HPDE6-E6E7 (cell line): ENCODE measurements around the gene ZMYND8.
"Not testable (repeated sequence)": the region's sequence is repeated elsewhere in the genome, so short reads cannot be mapped to it uniquely, and the experiment has no call there.

Experiments used
- DNase-seq: peaks from one replicate; pipeline ENCODE4 v3.0.0; 2011; ENCODE audit warnings: missing footprints; ENCODE audit errors: extremely low spot score

Gene ZMYND8

DNA sequence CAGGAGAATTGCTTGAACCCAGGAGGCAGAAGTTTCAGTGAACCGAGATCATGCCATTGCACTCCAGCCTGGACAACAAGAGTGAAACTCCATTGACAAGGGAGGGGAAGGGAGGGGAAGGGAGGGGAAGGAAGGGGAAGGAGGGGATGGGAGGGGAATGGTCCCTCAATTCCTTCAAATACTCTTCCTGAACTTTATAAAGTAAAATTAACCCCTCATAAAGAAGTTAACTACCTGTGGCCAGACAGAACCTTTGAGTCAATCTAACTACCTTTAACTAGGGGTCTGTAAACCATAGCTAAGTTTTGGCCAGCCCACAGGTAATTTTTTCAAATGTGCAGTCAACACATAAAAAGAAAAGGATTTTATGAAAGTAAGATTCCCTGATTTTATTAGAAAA is 131.0 kb downstream of the ZMYND8 start:
- DNase-seq, result no peak

DNA sequence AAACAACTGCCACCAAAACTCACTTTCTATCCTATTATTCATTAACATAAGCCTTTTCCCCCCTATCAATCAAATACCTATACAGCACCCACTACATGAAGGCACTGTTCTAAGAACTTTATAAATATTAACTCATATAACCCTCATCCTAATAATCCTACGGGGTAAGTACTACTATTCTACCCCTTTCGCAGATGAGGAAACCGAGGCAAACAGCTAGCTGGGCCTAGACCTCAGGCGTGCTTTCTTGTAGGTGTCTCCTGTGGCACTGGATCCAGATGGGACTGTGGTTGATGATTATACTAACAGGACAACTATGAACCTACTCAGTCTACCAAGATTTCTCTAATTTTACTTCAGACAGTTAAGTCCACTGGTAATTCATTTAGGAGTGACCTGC is 131.6 kb downstream of the ZMYND8 start:
- no peak for DNase-seq

DNA sequence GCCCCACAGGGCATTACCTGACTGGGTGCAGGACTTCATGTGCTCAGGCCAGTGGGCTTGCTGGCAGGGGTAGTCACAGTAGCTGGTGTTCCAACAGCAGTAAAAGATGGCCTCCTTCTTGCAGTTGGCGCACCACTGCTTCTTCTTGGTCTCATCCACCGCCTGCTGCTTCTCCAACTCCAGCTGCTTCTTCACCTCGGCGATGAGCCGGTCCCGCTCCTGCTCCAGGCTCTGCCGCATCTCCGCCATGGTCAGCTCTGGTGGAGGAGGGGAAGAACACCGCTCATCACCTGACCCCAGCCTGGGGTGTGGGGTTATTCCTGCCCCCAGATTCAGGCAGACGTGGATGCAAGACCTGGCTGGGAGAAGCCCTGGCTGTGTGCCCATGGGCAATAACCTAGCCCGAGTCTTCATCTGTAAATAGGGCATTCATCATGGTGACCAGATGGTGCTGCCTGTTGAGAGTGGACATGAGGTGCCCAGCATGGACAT is 132.2 kb downstream of the ZMYND8 start:
- no peak for DNase-seq

DNA sequence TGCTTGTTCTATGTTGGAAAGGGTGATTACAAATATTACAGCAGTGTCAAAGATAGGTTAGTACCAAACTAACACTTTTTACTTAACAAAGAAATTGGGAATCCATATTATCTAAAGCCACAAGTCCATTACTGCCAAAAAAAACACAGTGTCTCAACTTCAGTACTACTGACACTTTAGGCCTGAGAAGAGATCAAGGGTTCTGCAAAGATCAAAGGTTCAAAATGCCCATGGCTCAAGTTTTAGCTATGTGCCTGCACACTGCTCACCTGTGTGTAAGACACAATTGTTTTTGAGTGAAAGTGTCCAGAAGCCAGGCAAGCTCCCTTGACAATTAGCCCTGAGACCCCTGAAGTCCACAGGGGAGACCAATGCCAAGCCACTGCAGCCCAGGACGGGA is 132.6 kb downstream of the ZMYND8 start:
- no peak for DNase-seq

DNA sequence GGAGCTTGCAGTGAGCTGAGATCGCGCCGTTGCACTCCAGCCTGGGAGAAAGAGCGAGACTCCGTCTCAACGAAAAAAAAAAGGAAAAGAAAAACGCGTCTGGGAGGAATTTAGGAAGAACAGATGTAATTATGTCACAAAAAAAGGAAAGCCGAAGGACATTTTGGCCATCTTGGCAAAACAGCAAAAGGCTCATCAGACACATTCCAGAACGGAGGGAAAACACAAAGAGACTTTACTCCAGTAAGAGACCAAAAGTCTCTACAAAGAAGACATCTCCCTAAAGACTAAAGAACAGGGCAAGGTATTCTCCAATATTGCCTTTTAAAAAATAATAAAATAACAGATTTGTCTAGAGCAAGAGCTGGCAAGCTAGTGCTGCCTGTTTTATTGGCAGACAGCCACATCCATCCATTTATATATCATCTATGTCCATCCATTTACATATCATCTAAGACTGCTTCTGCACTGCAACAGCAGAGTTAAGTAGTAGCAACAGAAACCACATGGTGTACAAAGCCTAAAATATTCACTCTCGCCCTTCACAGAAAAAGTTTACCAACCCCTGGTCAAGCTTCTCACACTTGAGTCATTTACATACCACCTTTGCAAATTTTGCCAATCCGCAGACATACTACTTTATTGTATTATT is 133.9 kb downstream of the ZMYND8 start:
- DNase-seq, result no peak

DNA sequence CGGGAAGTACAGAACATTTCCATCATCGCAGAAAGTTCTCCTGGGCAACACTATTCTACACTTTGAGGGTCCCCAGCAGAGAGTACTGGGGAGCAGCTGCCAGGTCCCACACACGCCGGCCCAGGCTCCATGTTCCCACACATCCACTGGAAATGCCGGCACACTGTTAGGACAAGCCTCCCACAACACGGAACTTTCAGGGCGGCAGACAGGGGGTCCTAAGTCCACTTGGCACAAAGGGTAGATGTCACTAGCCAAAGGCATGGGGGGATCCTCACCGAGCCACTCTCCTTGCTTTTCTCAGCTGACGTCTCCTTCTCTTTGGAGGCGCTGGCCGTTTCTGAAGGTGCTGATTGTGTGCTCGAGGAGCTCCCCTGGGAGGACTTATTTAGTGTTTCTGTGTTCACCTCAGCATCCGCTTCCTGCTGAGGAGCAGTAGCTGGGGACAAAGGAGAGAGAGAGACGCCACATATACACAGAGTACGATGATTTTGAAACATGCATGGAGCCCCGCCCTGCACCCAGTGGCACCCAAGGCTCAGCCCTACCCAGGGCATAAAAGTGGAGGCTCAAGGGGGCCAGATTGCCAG is 135.4 kb downstream of the ZMYND8 start:
- DNase-seq, result no peak

DNA sequence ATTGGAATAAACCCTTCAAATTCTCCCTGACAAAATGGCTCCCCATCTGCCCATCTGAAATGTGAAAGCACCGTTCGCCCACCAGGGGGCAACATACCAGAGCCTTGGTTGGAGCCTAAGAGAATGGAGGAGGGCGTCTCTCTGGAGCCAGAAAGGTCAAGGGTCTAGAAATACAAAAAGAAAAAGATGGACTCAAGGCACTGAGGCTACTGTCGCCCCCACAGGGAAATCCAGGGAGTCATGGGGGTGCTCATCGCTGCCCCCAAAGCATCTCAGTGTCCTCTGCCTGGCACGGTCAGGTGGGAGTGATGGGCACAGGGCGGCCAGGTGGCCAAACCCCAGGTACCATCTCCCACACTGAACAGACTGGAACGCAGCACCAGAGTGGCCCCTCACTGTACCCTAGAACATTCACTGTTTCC is 136.3 kb downstream of the ZMYND8 start:
- peak; percentile 66 for DNase-seq

DNA sequence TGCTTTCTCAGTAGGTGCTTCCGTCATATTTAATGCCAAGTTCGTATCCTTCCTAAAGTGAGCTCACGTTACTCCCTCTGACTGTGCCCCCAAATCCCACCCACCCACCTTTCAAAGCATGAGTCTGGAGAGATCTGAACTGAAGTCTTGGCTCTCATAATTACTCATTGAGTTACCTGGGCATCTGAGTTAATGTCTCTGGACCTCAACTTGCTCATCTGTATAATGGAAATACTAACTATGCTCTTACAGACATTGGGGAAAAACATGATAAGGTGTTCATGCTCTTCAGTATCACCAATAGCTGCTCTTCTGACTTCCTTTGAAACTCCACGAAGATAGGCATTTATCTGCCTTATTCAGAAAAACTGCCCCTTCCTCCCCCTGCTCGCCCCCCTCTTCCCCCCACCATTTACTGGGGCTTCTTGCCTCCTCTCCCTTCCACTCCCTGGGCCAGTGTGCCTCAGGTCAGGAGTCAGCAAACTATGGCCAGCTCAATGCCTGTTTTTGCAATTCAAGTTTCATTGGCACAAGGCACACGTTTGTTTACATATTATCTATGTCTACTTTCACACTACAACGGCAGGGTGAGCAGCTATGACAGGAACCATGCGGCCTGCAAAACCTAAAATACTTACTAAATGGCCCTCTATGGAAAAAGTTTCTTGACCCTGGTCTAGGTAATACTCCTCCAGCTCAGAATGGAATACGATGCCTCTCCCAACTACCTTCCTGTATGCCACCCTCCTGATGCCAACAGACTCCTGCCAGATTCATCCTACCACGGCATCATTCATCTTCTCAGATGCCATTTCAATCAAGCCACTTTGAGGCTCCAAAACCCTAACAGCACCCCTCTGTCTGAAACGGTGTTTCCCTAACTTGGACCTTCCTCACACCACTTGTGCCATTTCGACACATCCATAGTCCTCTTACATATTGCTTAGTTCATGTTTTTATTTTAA is 138.7 kb downstream of the ZMYND8 start:
- no peak for DNase-seq

DNA sequence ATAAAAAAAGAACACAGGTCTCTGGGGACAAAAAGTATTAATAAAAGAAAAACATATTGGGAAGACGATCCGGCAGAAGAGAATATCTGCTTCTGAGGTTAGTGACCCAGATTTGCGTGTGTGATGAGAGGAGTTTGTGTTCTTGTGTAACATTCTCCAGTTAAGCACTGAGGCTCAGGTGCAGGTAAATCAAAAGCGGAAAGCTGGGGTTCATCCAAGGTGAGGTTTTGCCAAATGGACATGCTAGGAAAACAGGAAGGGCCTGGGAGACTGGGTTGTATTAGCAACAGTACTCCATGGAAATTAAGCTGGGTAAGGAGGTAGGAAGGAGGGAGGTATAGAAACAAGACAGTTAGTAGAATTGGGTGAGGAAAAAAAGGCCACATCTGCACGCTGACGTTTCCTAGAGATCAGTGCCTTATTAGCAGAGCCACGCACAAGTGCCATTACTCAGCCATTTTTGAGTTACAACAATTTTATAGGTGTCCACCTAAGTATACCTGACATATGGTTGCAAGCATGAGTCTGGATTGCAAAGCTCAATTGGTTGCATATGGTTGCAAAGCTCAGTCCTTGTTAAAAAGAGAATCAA is 139.6 kb downstream of the ZMYND8 start:
- no peak for DNase-seq

DNA sequence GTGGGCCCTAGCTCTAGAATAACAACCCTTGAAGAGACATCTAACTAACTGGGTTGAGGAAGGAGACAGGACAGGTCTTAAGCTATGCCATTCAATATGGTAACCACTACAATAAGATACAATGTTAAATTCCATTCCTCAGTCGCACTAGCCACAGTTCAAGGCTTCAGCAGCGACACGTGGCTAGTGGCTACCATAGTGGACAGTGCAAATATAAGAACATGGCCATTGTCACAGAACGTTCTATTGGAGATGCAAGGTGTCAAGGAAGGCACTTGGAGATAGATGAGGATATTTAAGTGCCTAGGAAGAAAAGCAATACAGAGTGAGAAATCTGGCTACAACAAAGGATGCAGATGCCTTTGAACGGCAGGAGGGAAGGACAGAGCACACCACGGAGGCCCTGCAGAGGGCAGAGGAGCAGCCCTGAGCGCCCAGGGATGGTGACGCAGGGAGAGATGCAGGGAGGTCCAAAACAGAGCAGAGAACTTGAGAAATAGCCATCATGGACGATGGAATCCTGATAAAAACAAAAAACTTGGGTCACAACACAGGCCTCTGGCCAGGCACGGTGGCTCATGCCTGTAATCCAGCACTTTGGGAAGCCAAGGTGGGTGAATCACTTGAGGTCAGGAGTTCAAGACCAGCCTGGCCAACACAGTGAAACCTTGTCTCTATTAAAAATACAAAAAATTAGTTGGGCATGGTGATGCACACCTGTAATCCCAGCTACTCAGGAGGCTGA is 140.7 kb downstream of the ZMYND8 start:
- DNase-seq, result no peak

DNA sequence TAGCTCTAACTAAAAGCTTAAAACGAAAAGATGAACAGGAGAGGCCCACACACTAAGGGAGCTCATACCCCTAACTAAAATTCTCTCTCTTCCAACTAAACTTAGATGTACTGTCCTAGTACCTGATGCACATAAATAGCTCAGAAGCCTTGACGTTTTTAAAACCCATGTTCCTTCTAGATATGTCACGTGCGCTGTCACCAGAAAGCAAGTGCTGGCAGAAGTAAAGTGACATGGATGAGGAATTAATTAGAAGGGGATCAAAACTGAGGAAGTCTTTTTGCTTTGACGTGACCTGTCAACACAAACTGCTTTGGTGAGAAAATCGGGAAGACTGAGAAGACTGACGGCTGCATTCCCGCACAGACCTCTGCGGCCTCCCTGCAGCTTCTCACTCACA is 142.5 kb downstream of the ZMYND8 start:
- DNase-seq, result no peak

DNA sequence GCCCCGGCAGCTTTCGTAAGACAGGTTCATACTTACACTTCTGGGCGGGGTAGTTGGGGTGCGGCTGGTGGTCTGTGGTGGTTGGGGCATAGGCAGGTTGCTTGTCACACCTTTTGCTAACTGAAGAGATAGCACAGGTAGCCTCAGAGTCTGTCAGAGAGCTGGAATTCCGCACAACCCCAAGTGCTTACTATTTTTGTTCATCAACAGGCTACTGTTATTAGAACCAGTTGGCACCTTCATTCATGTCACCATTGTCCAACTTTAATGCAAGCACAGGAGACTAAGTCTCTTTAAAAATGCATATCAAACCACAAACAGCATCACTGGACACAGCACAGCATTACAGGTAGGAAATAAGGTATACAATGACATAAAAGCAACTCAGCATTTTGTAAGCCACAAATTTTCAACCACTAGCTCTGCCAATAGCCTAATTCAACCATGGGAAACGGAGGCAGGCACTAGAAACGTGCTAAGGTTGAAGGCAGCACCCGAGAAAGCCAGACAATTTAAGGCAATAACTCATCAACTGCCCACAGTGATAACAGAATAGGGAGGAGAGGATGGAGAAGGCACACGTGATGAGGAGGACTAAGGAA is 143.8 kb downstream of the ZMYND8 start:
- DNase-seq, result no peak

DNA sequence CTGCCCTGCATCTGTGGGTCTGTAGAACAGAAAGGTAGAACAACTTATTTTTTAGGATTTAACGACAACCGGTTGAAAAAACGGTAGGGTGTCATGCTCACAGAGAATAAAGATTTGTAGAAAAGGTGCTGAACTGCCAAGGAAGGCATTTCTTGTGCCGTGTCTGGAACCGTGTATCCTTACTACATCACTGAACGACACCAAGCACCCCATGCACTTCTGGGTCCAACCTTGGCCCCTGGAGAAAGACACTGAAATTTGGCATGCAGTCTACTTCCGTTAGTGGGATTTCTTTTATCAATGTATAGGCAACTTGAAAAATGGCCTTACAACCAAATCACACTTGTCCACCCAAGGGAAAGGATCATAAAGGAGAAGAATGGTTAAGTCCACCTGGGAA is 145.5 kb downstream of the ZMYND8 start:
- no peak for DNase-seq

DNA sequence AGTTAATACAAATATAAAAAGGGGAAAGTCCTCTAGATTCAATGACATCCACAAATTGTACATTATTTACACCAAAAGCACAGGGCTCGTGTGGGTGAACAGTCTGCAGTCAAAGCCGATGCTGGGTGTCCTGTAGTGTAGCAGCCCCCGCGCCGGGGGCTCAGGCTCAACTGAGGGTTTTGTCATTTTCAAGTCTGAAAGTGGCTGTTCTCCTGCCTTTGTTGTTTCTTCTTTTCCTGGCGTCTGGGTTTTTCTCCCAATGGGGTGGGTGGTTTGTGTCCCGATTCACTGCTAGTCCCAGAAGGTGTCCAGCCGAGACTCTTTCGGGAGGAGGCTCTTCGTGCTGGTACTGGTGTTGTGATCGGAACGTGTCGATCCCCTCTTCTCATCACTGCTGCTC is 146.0 kb downstream of the ZMYND8 start:
- DNase-seq, result no peak

DNA sequence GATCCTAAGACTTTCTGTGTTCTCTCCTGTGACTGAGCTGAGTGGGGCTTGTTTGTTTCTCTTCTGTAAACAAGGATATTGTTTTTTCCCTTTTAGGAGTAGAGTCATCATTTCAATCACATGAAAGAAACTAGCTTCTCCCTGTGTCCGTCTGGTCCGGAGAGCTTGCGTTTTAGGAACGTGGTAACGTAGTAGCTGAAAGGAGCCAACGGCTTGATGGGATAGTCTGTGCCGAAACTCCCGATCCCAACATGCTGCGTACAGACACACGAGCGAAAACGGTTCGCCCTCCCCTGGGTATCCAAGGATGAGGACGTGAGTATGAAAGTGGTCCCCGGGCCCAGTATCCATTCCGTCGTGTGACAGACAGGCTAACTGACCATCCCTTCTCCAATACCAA is 146.5 kb downstream of the ZMYND8 start:
- no peak for DNase-seq

DNA sequence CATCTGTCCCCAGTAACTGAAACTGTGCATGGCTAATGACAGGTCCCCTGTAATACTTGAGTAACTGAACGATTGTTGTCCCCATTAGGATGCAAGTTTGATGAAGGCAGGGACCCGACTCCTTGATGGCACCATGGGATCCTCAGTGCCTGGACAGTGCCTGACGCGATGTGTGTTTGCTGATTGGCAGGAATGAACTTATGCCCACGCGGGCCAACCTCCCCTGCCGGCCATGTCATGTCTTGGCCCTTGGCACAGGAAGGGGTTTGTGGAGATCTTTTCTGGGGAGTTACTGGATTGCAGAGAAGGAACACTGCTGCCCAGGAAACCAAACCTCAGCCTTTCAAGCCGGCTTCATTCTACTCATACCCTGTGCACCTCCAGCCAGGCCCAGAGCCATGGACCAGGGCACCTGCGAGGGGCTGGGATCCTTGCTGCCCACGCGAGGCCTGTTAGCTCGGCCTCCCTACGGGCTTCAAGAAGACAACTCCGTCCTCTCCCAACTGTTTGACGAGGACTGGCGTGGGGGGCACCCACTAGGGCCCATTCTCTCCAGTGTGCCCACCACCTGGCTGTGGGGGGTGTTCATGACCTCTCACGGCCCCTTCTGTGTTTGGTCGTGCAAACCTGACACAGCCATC is 147.8 kb downstream of the ZMYND8 start:
- DNase-seq, result no peak

DNA sequence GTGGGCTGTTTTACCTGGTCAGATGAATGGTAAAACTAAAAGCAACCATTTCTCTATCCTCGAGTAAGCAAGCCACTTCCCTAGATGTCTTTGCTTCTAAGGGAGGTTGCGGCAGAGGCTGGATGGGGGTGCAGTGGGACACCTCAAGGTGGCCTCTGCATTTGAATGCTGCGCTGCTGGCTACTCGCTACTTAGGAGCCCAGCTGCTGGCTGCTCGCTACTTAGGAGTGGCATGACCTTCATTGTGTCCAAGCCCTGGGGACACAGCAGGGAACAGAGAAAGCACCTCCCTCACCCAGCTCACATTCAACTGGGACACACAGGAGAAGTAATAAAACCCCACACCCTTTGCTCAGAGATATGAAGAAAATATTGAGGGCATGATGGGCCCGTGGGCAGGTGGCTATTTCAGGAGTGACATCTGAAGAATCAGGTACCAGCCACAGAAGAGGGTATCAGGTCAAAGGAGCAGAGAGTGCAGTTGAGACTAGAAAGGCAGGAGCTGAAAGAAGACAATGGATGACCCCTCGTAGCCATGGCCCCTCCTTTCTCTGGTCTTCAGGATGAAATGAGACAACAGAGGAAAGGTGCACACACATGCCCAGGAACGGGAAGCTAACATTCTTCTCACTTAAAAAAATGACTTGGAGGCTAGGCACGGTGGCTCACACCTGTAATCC is 149.4 kb downstream of the ZMYND8 start:
- DNase-seq, result no peak

DNA sequence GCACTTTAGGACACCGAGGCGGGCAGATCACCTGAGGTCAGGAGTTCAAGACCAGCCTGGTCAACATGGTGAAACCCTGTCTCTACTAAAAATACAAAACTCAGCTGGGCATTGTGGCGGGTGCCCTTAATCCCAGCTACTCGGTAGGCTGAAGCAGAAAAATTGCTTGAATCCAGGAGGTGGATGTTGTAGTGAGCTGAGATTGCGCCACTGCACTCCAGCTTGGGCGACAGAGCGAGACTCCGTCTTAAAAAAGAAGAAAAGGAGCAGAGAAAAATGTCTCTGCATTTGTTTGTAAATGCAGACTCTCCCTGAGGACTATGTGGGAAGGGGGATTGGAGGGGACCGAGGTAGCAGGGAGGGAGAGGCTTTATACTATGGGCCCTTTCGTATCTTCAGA is 149.9 kb downstream of the ZMYND8 start:
- DNase-seq, result not testable (repeated sequence)

DNA sequence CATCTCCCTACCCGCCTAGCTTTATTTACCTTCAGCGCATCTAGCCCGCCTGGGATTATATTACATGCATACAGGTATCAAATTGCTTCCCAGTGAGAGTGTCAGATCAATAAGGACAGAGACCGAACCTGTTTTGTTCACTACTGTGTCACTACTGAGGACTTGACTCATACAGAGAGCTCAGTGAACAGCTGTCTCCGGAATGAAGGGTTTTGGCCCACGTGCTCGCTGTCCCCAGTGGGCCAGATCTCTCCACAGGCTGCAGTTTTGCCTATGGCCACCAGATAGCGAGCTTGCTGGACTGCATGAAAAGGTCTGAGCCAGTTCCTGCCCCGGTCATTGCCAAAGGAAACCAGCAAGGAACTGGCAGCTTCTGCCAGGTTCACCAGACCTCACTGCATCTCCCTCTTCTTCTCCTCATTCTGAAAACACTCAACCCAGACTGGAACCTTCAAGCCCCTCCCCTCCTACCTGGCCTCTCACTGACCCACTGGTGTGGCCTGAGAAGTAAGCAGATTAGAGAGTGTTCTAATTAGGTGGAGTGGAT is 150.8 kb downstream of the ZMYND8 start:
- peak; percentile 77 for DNase-seq

DNA sequence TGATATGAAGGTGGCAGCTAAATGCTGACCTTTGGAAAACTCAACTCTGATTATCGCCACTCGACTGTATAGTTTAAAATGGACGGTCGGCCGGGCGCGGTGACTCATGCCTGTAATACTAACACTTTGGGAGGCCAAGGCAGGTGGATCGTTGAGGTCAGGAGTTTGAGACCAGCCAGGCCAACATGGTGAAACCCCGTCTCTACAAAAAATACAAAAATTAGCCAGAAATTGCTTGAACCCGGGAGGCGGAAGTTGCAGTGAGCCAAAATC is 151.7 kb downstream of the ZMYND8 start:
- DNase-seq, result not testable (repeated sequence)
